NB4 (cell line): ENCODE measurements around the gene SMAD3.

Experiments
- DNase-seq: peaks from one replicate; pipeline ENCODE4 v3.0.0; 2010; ENCODE audit warnings: low read depth
- H3K4me3 ChIP-seq: one replicate; pipeline ENCODE4 v1.5.1; 2011; ENCODE audit warnings: mild to moderate bottlenecking, low read depth, low read length, moderate library complexity
- CTCF ChIP-seq: IDR thresholded peaks from one replicate; pipeline ENCODE4 v1.5.1; 2012; ENCODE audit warnings: low read depth, low read length
- MYC ChIP-seq: IDR thresholded peaks from 2 replicates; pipeline ENCODE4 v1.6.1; 2011; ENCODE audit warnings: low read depth, low read length
- POLR2A ChIP-seq: IDR thresholded peaks from 2 replicates; pipeline ENCODE4 v1.6.1; 2011; ENCODE audit warnings: mild to moderate bottlenecking; ENCODE audit not compliant: insufficient read length; ENCODE audit errors: extremely low read depth
- TF ChIP-seq, protein P1 (sequence below): IDR thresholded peaks from 2 replicates; pipeline ENCODE4 v1.6.1; 2011; ENCODE audit warnings: low read depth, low read length

Gene SMAD3

DNA sequence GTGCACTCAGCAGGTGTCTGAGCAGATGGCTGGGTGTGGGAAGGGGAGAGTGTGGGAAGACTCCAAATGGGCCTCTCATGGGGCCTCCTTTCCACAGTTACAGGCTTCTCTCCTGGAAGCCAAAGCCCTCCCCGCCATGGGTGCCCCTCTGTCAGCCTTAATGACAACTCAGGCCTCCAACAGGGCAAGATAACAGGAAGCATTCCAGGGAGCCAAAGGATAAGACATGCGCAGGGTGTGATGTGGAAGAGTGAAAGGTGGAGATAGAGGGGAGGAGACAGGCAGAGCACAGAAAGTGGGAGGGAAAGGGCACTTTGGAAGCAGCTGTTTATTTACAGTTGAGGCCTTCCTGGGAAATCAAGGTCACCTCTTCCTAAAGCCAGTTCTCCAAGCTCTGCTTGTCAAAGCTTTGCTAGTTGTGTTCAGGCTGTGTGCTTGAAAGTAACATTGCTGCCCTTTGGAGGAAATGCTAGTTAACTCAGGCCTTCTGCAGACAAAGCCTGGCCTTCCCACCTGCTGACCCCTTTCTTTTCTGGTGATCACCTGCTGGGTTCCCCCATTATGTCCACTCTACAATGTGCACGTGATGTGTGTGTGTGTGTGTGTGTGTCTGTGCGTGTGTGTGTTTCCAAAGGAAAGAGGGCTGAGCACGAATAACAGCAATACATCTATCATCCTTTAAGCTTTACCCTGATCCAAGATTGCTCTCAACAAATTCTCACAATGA, 35.2 kb upstream of the SMAD3 start:
- DNase-seq, result no peak
- H3K4me3 ChIP-seq, result no peak overlapping the region
- no peak for TF ChIP-seq CTCF
- TF ChIP-seq POLR2A, result no peak
- TF ChIP-seq, protein P1, sequence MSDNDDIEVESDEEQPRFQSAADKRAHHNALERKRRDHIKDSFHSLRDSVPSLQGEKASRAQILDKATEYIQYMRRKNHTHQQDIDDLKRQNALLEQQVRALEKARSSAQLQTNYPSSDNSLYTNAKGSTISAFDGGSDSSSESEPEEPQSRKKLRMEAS, result no peak
- no peak for TF ChIP-seq MYC

GRCh38 chr15:67031331-67031730, 34.1 kb upstream of the SMAD3 start:
- DNase-seq, result no peak
- H3K4me3 ChIP-seq, result no peak overlapping the region
- TF ChIP-seq POLR2A (no peak), MYC (no peak), CTCF (no peak)
- TF ChIP-seq, protein P1, result no peak

DNA sequence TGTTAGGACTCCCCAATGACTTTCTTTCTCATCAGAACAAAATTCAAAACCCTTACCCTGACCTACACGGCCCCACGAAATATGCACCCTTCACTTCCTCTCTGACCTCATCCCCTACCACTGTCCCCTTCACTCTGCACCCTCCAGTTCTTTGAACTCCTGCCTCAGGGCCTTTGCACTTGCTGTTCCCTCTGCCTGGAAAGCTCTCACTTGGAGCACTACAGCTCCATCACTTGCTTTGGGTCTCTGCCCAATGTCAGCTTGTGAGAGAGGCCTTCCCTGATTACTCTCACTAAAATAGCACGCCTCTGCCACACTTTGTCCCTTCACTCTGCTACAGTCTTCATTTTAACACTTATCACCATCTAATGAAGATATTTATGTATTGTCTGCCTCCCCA, 32.8 kb upstream of the SMAD3 start:
- TF ChIP-seq CTCF (no peak), POLR2A (no peak), MYC (no peak)
- TF ChIP-seq, protein P1, result no peak
- H3K4me3 ChIP-seq, result no peak overlapping the region
- no peak for DNase-seq

- no peak overlapping the region for H3K4me3 ChIP-seq
- DNase-seq, result no peak
- TF ChIP-seq MYC (no peak), CTCF (no peak), POLR2A (no peak)
- TF ChIP-seq, protein P1, result no peak
Observed at GRCh38 chr15:67033012-67033411, 32.4 kb upstream of the SMAD3 start.

DNA sequence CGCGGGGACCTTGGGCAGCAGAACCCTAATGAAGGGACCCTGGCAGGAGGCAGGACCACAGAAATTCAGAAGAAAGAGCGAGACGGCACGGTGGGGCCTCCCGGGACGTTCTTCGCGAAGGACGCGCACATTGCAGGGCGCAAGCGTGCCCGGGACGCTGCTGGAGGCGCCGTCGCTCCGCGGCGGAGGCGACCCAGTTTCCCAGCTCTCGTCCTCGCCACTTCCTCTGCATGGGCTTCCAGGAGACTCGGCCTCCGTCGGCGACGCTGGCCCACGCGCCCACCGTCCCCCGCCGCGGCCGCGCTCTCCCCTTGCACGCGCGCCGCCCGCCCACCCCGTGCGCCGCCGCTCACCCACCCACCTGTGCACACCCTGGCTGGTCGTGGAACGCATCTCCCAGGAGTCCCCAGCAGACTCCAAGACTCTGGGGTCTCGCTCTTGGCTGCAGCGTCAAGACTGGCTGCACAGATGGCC, 31.8 kb upstream of the SMAD3 start:
- no peak overlapping the region for H3K4me3 ChIP-seq
- DNase-seq, result peak; percentile 58
- TF ChIP-seq CTCF, result peak; percentile 9
- TF ChIP-seq, protein P1, result no peak
- no peak for TF ChIP-seq POLR2A
- no peak for TF ChIP-seq MYC
